Transverse colon (tissue), 4 donors: ENCODE data around the gene IL13RA2.

Experiments used
- CTCF ChIP-seq, 5 experiments: fragments of 200-600 bp in 3 of 5; fragments of 450-650 bp in 2 of 5; sonication (generic) in 3 of 5; IDR thresholded peaks; 1 replicate in 2 of 5; 2 replicates in 3 of 5; pipeline ENCODE4 v1.5.1; 2016 to 2017; ENCODE audit warnings: antibody characterized with exemption in 5 of 5, inconsistent platforms in 3 of 5, mild to moderate bottlenecking in 2 of 5, moderate library complexity in 1 of 5
- EP300 ChIP-seq: sonication (generic); formaldehyde crosslinking; IDR thresholded peaks from one replicate; pipeline ENCODE4 v1.6.1; 2017; ENCODE audit warnings: antibody characterized with exemption, low read depth
- POLR2A ChIP-seq: fragments of 450-650 bp; IDR thresholded peaks from one replicate; pipeline ENCODE4 v1.6.1; 2016; ENCODE audit warnings: antibody characterized with exemption, mild to moderate bottlenecking, moderate library complexity
- POLR2AphosphoS5 ChIP-seq, 3 donors: sonication (generic); formaldehyde crosslinking; IDR thresholded peaks; one replicate each; pipeline ENCODE4 v1.6.1; 2016; ENCODE audit warnings: antibody characterized with exemption in 3 of 3

GRCh38 chrX:115036029-115036428, 18.6 kb upstream of the IL13RA2 start:
- TF ChIP-seq CTCF (IDR thresholded peaks at IDR 0.05): no peak
- no peak for TF ChIP-seq POLR2A
- no peak for TF ChIP-seq EP300
- TF ChIP-seq POLR2AphosphoS5 (IDR thresholded peaks at IDR 0.05): no peak
